Measurements from ENCODE around the gene DUSP16.

DUSP16 gene

GRCh38 chr12:12549426-12549825 is 13.2 kb downstream of the DUSP16 start:
- no peak for DNase-seq (ENCODE audit: low read depth, low spot score)

GRCh38 chr12:12548713-12549112 is 13.9 kb downstream of the DUSP16 start:
- no peak for DNase-seq (ENCODE audit: low read depth, low spot score)

GRCh38 chr12:12546314-12546772 is 16.3 kb downstream of the DUSP16 start:
- DNase-seq (ENCODE audit: low read depth, low spot score): no peak

GRCh38 chr12:12543959-12544358 is 18.7 kb downstream of the DUSP16 start:
- DNase-seq (ENCODE audit: low read depth, low spot score): no peak

- no peak for DNase-seq (ENCODE audit: low read depth, low spot score)
Measured at GRCh38 chr12:12542964-12543363, 19.7 kb downstream of the DUSP16 start.

GRCh38 chr12:12542286-12542685 is 20.4 kb downstream of the DUSP16 start:
- no peak for DNase-seq (ENCODE audit: low read depth, low spot score)

- DNase-seq (ENCODE audit: low read depth, low spot score): no peak
Measured at GRCh38 chr12:12541782-12542181, 20.9 kb downstream of the DUSP16 start.

- no peak for DNase-seq (ENCODE audit: low read depth, low spot score)
Measured at GRCh38 chr12:12540261-12541013, 22.2 kb downstream of the DUSP16 start.

GRCh38 chr12:12539028-12539810 is 23.4 kb downstream of the DUSP16 start:
- no peak for DNase-seq (ENCODE audit: low read depth, low spot score)

- no peak for DNase-seq (ENCODE audit: low read depth, low spot score)
Measured at GRCh38 chr12:12538535-12538934, 24.1 kb downstream of the DUSP16 start.

GRCh38 chr12:12537421-12537820 is 25.2 kb downstream of the DUSP16 start:
- no peak for DNase-seq (ENCODE audit: low read depth, low spot score)

- DNase-seq (ENCODE audit: low read depth, low spot score): no peak
Measured at GRCh38 chr12:12534975-12535374, 27.7 kb downstream of the DUSP16 start.

GRCh38 chr12:12534166-12534866 is 28.3 kb downstream of the DUSP16 start:
- no peak for DNase-seq (ENCODE audit: low read depth, low spot score)

GRCh38 chr12:12533238-12533829 is 29.3 kb downstream of the DUSP16 start:
- peak; percentile 79 for DNase-seq (ENCODE audit: low read depth, low spot score)

GRCh38 chr12:12531194-12531593 is 31.5 kb downstream of the DUSP16 start:
- no peak for DNase-seq (ENCODE audit: low read depth, low spot score)

- no peak for DNase-seq (ENCODE audit: low read depth, low spot score)
Measured at GRCh38 chr12:12529783-12530421, 32.8 kb downstream of the DUSP16 start.

- no peak for DNase-seq (ENCODE audit: low read depth, low spot score)
Measured at GRCh38 chr12:12528361-12529270, 34.0 kb downstream of the DUSP16 start.

GRCh38 chr12:12527820-12528296 is 34.8 kb downstream of the DUSP16 start:
- DNase-seq (ENCODE audit: low read depth, low spot score): no peak

- DNase-seq (ENCODE audit: low read depth, low spot score): no peak
Measured at GRCh38 chr12:12524128-12524527, 38.5 kb downstream of the DUSP16 start.

GRCh38 chr12:12523229-12523628 is 39.4 kb downstream of the DUSP16 start:
- no peak for DNase-seq (ENCODE audit: low read depth, low spot score)

Measured in astrocyte of the hippocampus (primary cell).